ENCODE measurements around the gene SLC38A11. TPM values are rescaled to one million over a fixed set of nuclear protein-coding genes. Genes with fewer than 3 reads are reported as not detected.

The SLC38A11 gene
- total RNA-seq, 3 donors from 2014 or later, result not detected

GRCh38 chr2:164948540-164948939 lies 6.8 kb downstream of the SLC38A11 start:
- H3K27me3 Mint-ChIP-seq (ENCODE audit: low read depth), result peaks cover 5% of the 10 kb centered on the region
- H3K9me3 Mint-ChIP-seq, result no peaks in the 10 kb centered on the region
- DNase-seq (no peak), ATAC-seq (no peak)
- no peaks in the 10 kb centered on the region for H3K36me3 Mint-ChIP-seq (ENCODE audit: insufficient read depth)
- peaks cover 1% of the 10 kb centered on the region for H3K4me1 Mint-ChIP-seq (ENCODE audit: low read depth)
- H3K4me3 Mint-ChIP-seq, result no peak overlapping the region

- no peak for ATAC-seq
- Mint-ChIP-seq H3K36me3 (ENCODE audit: insufficient read depth) (no peaks in the 10 kb centered on the region), H3K9me3 (no peaks in the 10 kb centered on the region), H3K4me1 (ENCODE audit: low read depth) (peaks cover 1% of the 10 kb centered on the region), H3K27me3 (ENCODE audit: low read depth) (peaks cover 2% of the 10 kb centered on the region), H3K4me3 (no peak overlapping the region)
- DNase-seq, result no peak
These were observed 8.0 kb downstream of the SLC38A11 start for GRCh38 chr2:164947281-164947680.

DNA sequence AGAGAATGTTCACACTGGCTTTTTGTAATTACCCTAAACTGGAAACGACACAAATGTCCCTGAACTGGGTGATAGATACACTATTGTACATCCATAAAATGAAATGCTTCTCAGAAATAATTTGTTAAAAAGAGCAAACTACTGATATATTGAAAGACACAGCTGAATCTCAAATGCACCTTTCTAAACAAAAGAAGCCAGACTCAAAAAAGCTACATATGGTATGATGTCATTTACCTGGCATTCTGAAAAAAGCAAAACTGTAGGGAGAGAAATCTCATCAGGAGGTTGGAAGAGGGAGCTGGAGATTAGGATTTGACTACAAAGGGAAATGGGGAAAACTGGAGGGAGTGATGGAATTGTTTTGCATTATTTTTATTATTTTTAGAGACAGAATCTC lies 12.0 kb downstream of the SLC38A11 start:
- H3K4me1 Mint-ChIP-seq (ENCODE audit: low read depth), result peaks cover 1% of the 10 kb centered on the region
- no peaks in the 10 kb centered on the region for H3K36me3 Mint-ChIP-seq (ENCODE audit: insufficient read depth)
- H3K27me3 Mint-ChIP-seq (ENCODE audit: low read depth), result no peaks in the 10 kb centered on the region
- DNase-seq, result no peak
- no peak overlapping the region for H3K4me3 Mint-ChIP-seq
- no peaks in the 10 kb centered on the region for H3K9me3 Mint-ChIP-seq
- no peak for ATAC-seq

- Mint-ChIP-seq H3K4me1 (ENCODE audit: low read depth) (no peaks in the 10 kb centered on the region), H3K36me3 (ENCODE audit: insufficient read depth) (no peaks in the 10 kb centered on the region), H3K4me3 (no peak overlapping the region), H3K9me3 (no peaks in the 10 kb centered on the region), H3K27me3 (ENCODE audit: low read depth) (no peaks in the 10 kb centered on the region)
- DNase-seq (no peak), ATAC-seq (no peak)
These were observed 17.4 kb downstream of the SLC38A11 start for GRCh38 chr2:164937864-164938401.

DNA sequence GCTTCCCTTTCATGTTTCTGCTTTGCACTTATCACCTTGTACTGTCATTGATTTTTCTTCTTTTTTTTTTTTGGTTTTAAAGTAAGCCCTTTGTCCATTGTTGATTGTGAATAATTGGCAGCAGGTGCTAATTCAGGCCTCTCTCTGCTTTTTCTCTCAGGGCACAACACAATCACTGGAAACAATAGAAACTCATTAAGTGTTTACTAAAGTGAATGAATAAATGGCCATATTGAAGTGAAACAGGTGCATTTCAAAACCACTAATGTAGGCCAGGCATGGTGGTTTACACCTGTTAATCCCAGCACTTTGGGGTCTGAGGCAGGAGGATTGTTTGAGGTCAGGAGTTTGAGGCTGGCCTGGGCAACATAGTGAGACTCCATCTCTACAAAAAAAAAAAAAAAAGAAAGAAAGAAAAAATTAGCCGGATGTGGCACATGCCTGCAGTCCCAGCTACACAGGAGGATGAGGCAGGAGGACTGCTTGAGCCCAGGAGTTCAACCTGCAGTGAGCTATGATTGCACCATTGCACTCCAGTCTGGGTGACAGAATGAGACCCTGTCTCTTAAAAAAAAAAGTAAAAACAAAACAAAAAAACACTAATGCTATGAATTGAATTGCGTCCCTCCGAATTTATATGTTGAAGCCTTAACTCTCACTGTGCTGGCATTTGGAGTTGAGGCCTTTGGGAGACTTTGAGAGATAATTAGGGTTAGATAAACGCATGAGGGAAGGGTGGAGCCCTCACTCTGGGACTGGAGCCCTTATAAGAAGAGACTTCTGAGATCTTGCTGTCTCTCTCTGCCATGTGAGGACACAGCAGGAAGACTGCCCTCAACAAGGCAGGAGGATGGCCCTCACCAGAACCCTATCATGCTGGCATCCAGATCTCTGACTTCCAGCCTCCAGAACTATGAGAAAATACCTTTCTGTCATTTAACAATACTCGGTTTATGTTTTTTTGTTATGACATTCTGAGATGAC lies 19.9 kb downstream of the SLC38A11 start:
- H3K27me3 Mint-ChIP-seq (ENCODE audit: low read depth), result no peaks in the 10 kb centered on the region
- no peaks in the 10 kb centered on the region for H3K9me3 Mint-ChIP-seq
- no peaks in the 10 kb centered on the region for H3K4me1 Mint-ChIP-seq (ENCODE audit: low read depth)
- ATAC-seq (no peak), DNase-seq (no peak)
- no peak overlapping the region for H3K4me3 Mint-ChIP-seq
- H3K36me3 Mint-ChIP-seq (ENCODE audit: insufficient read depth), result no peaks in the 10 kb centered on the region

- Mint-ChIP-seq H3K27me3 (ENCODE audit: low read depth) (no peaks in the 10 kb centered on the region), H3K4me3 (no peak overlapping the region), H3K4me1 (ENCODE audit: low read depth) (no peaks in the 10 kb centered on the region), H3K36me3 (ENCODE audit: insufficient read depth) (no peaks in the 10 kb centered on the region), H3K9me3 (no peaks in the 10 kb centered on the region)
- DNase-seq (no peak), ATAC-seq (no peak)
These were observed 20.8 kb downstream of the SLC38A11 start for GRCh38 chr2:164934401-164935117.

DNA sequence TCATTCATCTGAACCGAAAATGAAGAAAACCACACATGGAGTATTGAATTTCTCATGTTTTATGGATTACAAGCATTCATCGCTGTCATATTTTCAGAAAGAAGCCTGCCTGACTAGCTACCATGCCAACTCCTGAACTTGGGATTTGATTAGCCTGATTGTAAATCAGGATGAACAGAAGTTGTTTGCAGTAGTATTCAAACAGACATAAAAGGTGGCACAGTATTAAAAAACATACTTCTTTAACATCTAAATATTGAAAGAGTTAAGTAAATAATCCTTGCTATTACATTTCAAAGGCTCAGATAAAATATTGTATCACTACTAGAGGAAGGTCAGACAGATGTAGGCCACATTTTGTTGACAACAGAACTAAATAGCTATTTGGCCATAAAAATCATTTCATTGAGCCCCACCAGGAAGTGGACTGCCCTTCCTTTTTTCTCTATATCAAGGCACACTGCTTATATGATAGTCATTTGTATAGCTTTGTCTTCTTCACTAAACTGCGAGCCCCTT lies 21.6 kb downstream of the SLC38A11 start:
- Mint-ChIP-seq H3K4me3 (no peak overlapping the region), H3K4me1 (ENCODE audit: low read depth) (no peaks in the 10 kb centered on the region), H3K27me3 (ENCODE audit: low read depth) (no peaks in the 10 kb centered on the region), H3K9me3 (no peaks in the 10 kb centered on the region), H3K36me3 (ENCODE audit: insufficient read depth) (no peaks in the 10 kb centered on the region)
- no peak for ATAC-seq
- DNase-seq, result no peak

DNA sequence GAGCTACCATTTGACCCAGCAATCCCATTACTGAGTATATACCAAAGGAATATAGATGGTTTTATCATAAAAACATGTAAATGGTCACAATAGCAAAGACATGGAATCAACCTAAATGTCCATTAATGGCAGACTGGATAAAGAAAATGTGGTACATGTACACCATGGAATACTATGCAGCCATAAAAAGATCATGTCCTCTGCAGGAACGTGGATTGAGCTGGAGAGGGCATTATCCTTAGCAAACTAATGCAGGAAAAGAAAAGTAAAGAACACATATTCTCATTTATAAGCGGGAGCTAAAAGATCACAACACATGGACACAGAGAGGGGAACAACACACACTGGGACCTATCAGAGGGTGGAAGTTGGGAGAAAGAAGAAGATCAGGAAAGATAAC lies 22.9 kb downstream of the SLC38A11 start:
- Mint-ChIP-seq H3K4me1 (ENCODE audit: low read depth) (no peaks in the 10 kb centered on the region), H3K36me3 (ENCODE audit: insufficient read depth) (no peaks in the 10 kb centered on the region), H3K9me3 (no peaks in the 10 kb centered on the region), H3K4me3 (no peak overlapping the region), H3K27me3 (ENCODE audit: low read depth) (no peaks in the 10 kb centered on the region)
- DNase-seq (no peak), ATAC-seq (no peak)

GRCh38 chr2:164928101-164928673 lies 27.1 kb downstream of the SLC38A11 start:
- no peak overlapping the region for H3K4me3 Mint-ChIP-seq
- no peaks in the 10 kb centered on the region for H3K27me3 Mint-ChIP-seq (ENCODE audit: low read depth)
- H3K36me3 Mint-ChIP-seq (ENCODE audit: insufficient read depth), result no peaks in the 10 kb centered on the region
- DNase-seq (no peak), ATAC-seq (no peak)
- H3K4me1 Mint-ChIP-seq (ENCODE audit: low read depth), result no peaks in the 10 kb centered on the region
- H3K9me3 Mint-ChIP-seq, result no peaks in the 10 kb centered on the region

- DNase-seq, result no peak
These were observed 33.2 kb downstream of the SLC38A11 start for GRCh38 chr2:164922134-164922533.

DNA sequence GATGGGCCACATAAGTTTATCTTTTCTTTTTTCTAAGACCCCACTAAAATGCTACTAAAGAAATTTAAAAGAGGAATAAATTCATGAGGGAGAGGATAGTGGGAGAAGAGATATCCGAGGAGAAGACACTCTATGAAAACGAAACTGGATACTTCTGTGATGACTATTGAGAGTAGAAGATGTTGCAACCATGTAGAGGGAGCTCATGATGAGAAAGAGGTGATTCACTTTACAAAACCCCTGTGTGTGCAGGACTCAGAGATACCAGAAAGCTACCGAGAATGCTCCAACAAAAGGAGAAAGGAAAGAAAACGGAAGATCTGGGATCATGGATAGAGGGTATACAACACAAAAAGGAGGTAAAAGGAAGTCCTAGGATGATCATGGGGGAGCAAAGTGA lies 34.9 kb downstream of the SLC38A11 start:
- Mint-ChIP-seq H3K27me3 (ENCODE audit: low read depth) (no peaks in the 10 kb centered on the region), H3K4me3 (no peak overlapping the region), H3K9me3 (no peaks in the 10 kb centered on the region), H3K4me1 (ENCODE audit: low read depth) (no peaks in the 10 kb centered on the region), H3K36me3 (ENCODE audit: insufficient read depth) (no peaks in the 10 kb centered on the region)
- DNase-seq, result no peak
- no peak for ATAC-seq

More at GRCh38 chr2:164922134-164922533, 33.2 kb downstream of the SLC38A11 start:
- ATAC-seq, result no peak
- Mint-ChIP-seq H3K27me3 (ENCODE audit: low read depth) (no peaks in the 10 kb centered on the region), H3K4me3 (no peak overlapping the region), H3K4me1 (ENCODE audit: low read depth) (no peaks in the 10 kb centered on the region), H3K9me3 (no peaks in the 10 kb centered on the region), H3K36me3 (ENCODE audit: insufficient read depth) (no peaks in the 10 kb centered on the region)

- no peaks in the 10 kb centered on the region for H3K27me3 Mint-ChIP-seq (ENCODE audit: low read depth)
- no peaks in the 10 kb centered on the region for H3K4me1 Mint-ChIP-seq (ENCODE audit: low read depth)
- no peaks in the 10 kb centered on the region for H3K36me3 Mint-ChIP-seq (ENCODE audit: insufficient read depth)
- H3K4me3 Mint-ChIP-seq, result no peak overlapping the region
- ATAC-seq, result no peak
- no peak for DNase-seq
- H3K9me3 Mint-ChIP-seq, result no peaks in the 10 kb centered on the region
These were observed 37.9 kb downstream of the SLC38A11 start for GRCh38 chr2:164917296-164917903.

DNA sequence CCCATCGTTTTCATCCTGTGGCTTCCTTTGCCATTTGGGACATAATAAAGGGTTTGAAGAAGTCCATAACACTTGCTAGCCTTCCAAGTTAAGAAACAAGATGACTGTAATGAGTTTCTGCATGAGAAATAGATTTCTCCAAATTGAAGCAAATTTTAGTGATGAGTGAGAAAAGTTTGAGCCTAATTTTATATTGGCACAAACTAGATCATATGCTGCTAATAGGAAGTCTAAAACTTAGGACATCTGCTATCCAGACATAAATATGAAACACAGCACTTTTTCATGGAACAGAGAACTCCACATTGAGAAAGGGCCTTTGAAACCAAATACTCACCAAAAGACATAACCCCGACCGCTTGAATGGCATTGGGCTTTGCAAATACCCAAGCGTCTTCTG lies 39.8 kb downstream of the SLC38A11 start:
- DNase-seq, result no peak
- no peaks in the 10 kb centered on the region for H3K36me3 Mint-ChIP-seq (ENCODE audit: insufficient read depth)
- ATAC-seq, result no peak
- H3K4me1 Mint-ChIP-seq (ENCODE audit: low read depth), result no peaks in the 10 kb centered on the region
- no peaks in the 10 kb centered on the region for H3K9me3 Mint-ChIP-seq
- H3K27me3 Mint-ChIP-seq (ENCODE audit: low read depth), result no peaks in the 10 kb centered on the region
- no peak overlapping the region for H3K4me3 Mint-ChIP-seq
